ENCODE results near the gene RILPL1.
A peak's percentile ranks its signal among the peaks of the same experiment; 100 is the strongest.
"Not testable (repeated sequence)": the region's sequence is repeated elsewhere in the genome, so short reads cannot be mapped to it uniquely, and the experiment has no call there.

RILPL1 gene

DNA sequence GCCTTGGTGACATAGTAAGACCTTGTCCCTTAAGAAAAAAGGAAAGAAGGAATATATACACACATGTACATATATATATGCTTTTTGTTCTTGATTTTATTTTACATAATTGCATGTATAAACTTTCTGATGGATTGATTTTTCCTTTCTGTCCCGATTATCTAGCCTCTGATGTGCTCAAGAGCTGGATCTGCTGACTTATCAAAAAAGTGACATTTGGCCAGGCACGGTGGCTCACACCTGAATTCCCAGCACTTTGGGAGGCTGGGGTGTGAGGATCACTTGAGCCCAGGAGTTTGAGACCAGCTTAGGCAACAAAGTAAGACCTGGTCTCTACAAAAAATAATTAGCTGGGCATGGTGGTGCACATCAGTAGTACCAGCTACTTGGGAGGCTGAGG lies 63.5 kb downstream of the RILPL1 start:
- no peak for DNase-seq

DNA sequence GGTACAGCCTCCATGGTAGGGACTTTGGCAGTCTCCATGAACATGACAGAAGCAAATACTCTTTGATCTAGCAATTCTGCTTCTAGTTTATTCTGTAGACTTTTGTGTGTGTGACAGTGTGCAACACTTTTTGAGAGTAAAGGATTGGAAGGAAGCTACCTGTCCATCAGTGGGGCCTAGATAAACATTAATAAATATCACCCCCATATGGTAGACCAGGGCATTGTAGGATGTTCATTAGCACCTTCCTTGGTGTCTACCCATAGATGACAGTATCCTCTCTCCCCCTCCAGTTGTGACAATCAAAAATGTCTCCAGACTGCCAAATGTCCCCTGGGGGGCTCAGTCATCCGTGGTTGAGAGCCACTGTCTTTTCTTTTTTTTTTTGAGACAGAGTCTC lies 64.7 kb downstream of the RILPL1 start:
- DNase-seq: no peak

DNA sequence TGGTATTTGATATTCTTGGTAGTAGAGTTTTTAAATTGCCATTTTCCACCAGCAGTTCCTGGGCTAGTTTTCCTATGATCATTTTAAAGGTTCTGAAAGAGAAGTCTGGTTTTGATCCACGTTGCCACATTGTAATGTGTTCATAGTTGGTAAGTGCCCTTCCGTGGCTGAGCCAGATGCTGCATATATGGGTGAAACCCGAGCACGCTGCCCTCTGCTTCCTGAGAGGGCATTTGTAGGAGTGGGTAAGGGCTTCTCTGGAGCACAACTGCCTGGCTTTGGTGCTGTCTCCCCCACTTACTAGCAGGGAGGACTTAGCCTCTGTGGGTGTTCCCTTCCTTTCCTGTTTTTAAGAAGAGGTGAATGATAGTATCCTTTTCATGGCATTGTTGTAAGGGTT lies 68.4 kb downstream of the RILPL1 start:
- DNase-seq: no peak

DNA sequence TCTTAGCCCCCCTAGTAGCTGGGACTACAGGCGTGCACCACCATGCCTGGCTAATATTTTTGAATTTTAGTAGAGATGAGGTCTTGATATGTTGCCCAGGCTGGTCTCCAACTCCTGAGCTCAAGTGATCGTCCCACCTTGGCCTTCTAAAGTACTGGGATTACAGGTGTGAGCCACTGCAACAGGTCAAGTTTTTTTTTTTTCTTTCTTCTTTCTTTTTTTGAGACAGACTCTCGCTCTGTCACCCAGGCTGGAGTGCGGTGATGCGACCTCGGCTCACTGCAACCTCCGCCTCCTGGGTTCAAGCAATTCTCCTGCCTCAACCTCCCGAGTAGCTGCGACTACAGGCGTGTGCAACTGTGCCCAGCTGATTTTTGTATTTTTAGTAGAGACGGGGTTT lies 70.3 kb downstream of the RILPL1 start:
- not testable (repeated sequence) for DNase-seq

DNA sequence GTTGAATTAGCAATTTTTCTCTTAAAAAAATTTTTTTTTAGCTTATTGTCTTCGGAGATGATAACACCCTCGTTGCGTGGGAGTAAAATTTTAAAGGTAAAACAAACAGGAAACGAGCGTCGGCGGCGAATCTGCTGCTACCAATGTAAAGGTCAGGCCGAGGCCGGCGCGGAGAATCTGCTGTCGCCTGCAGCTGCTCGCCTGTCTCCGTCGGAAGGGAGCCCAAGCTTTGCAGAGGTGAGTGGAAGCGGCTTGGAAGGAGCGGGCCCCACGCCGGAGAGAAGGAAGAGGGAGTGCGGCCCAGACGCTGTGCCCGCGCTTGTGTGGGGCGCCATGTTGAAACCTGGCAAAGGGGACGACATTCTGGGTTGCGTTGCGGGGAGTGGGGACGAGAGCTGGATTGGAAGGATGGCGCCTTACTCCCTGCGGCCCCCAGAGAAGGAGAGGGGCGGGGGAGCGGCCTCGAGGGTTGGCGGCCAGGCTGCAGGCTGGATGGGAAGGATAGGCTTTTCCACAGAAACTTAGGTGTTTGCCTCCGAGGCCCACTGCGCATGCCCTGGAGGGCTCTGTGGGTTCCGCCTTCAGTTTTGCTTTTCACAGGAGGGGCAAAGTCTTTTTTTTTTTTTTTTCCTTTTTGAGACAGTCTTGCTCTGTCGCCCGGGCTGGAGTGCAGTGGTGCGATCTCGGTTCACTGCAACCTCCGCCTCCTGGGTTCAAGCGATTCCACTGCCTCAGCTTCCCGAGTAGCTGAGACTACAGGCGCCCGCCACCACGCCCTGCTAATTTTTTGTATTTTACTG lies 75.3 kb downstream of the RILPL1 start, which contains the start of gene SNRNP35:
SNRNP35 (plus strand) TSS at position 160 of the 800 bp plus-strand sequence. CDS start 7,402 bp downstream, outside the sequence.
- peak; percentile 31 to 98 (median 74) for DNase-seq

DNA sequence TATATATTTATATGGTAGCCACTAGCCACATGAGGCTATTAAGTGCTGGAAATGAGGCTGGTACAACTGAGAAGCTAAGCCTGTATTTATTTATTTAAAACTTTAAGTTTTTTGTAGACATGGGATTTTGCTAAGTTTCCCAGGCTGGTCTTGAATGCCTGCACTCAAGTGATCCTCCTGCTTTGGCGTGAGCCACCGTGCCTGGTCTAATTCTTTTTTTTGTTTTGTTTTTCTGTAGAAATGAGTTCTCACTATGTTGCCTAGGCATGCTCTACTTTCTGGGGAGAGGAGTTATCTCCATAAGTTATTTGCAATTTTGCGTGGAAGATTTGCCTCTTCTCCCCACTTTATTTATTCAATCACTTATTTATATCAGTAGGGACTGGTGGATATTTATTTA lies 80.4 kb downstream of the RILPL1 start:
- DNase-seq: no peak

DNA sequence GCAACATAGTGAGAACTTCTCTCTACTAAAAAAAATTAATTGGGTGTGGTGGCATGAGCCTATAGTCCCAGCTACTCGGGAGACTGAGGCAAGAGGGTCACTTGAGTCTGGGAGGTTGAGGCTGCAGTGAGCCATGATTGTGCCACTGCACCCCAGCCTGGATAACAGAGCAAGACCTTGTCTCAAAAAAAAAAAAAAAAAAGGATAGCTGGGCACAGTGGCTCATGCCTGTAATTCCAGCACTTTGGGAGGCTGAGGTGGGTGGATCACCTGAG lies 81.3 kb downstream of the RILPL1 start:
- DNase-seq: not testable (repeated sequence)

DNA sequence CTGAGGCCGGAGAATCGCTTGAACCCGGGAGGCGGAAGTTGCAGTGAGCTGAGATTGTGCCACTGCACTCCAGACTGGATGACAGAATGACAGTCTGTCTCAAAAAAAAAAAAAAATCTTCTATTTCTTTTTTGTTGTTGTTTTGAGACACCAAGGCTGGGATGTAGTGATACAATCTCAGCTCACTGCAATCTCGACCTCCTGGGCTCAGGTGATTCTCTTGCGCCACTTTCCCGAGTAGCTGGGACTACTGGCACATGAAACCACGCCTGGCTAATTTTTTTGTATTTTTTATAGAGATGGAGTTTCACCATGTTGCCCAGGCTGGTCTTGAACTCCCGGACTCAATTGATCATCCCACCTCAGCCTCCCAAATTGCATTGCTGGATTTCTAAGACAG lies 82.9 kb downstream of the RILPL1 start:
- DNase-seq: no peak

DNA sequence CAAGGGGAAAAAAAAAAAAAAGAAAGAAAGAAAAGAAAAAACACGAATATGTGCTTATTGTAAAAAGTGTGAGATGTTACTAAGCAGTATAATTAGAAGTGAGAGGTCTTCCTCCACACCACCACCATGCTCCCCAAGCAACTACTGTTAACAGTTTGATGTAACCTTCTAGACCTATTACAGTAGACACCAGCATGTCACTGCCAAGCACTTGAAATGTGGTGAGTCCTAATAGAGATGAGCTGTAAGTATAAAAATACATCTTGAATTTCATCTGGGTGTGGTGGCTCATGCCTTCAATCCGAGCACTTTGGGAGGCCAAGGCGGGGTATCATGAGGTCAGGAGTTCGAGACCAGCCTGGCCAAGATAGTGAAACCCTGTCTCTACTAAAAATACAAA lies 83.7 kb downstream of the RILPL1 start:
- no peak for DNase-seq

DNA sequence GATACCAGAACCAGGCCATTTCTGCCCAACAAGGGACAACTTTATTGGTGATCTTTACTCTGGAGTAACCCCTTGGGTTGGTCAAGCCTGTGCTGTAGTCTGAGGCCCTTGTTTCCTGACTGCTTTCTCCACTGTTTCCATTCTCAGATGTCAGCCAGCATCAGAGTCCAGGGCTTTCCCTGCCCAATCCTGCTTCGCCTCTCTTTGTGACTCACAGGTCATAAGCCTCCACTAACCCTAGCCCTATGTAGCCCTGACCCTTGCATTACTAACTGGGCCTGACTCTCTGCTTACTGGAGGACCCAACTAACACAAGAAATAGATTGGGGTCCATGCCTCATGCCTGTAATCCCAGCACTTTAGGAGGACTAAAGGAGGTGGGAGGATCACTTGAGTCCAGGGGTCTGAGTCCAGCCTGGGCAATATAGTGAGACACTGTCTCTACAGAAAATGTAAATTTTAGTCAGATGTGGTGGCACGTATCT lies 84.2 kb downstream of the RILPL1 start:
- DNase-seq: no peak

DNA sequence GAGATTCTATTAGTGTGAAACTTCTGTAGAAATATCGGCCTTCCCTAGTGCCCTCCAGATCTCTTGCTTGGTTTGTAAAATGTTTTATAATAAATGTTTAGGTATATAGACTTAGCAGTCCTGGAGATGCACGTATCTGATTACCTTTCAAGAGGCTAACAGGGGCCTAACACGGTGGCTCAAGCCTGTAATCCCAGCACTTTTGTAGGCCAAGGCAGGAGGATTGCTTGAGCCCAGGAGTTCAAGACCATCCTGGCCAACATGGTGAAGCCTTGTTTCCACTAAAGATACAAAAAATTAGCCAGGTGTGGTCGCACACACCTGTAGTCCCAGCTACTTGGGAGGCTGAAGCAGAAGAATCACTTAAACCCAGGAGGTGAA lies 87.2 kb downstream of the RILPL1 start:
- DNase-seq: no peak

DNA sequence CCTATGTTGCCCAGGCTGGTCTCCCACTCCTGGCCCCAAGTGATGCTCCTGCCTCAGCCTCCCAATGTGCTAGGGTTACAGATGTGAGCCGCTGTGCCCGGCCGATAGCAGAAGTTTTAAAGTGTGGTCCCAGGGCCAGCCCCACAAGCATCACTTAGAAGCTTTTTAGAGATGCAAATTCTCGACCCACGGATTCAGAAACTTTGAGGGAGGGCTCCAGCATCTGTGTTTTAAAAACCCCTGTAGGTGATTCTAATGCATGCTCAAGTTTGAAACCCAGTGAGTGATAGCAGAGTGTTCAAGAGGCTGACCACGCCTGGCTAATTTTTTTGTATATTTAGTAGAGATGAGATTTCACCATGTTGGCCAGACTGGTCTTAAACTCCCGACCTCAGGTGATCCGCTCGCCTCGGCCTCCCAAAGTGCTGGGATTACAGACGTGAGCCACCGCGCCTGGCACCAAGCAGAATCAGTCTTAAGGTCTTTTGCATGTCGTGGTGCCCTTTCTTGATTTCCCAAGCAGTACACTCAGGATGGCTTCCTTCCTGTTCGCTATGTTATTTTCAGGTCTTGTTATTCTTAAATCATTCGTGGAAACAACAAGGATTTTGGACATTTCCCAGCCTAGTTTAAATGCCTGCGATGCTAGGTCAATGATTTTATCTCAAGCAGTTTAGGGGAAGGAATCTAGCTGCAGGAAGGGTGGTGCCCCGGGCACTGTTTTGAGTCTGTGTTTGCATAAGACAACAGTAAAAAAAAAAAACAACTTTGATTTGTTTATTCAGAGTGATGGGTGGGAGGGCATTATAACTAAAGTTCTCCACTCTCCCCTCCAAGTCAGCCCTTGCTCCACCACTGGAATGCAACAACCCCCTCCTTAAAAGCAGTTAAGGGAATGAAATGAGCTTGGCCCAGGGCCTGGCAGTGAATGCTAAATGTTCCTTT lies 87.9 kb downstream of the RILPL1 start:
- no peak for DNase-seq

DNA sequence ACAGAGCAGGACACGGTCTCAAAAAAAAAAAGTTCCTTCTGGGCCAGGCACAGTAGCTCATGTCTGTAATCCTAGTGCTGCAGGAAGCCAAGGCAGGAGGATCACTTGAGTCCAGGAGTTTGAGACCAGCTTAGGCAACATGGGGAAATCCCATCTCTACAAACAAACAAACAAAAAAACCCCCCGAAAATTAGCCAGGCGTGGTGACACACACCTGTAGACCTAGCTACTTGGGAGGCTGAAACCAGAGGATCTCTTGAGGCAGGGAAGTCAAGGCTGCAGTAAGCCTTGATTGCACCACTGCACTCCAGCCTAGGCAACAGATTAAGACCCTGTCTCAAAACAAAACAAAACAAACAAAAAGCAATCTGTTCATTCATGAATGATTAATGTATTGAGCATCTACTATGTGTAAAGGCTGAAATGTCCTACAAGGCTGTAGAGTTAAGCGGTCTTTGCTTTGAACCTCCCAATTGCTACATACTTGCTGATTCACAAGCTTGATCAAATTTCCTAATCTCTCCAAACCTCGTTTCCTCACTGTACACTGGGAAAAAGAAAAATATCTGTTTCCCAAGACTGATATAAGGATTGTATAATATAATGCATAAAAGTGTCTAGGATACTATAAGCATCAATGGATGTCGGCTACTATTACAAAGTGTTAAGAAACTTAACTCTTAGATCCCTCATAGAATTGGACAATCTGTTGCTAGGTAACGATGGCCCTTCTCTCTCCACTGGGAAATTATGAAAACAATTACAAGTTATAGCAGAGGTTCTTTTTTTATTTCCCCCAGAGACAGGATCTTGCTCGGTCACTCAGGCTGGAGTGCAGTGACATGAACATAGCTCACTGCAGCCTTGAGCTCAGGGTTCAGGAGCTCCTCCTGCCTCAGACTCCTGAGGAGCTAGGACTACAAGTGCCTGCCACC lies 89.2 kb downstream of the RILPL1 start:
- DNase-seq: no peak

DNA sequence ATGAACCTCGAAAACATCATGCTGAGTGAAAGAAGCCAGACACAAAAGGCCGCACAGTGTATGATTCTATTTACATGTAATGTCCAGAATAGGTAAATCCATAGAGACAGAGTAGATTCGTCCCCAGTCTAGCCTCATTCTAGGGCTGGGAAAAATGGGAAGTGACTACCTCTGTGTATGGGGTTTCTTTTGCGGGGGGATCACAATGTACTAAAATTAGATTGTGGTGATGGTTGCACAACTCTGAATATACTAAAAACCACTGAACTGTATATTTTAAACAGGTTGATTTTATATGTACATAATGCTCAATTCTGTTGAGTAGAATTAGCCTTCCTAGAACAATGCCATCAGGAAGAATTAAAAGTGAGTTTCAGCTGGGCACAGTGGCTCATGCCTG lies 90.7 kb downstream of the RILPL1 start:
- no peak for DNase-seq

DNA sequence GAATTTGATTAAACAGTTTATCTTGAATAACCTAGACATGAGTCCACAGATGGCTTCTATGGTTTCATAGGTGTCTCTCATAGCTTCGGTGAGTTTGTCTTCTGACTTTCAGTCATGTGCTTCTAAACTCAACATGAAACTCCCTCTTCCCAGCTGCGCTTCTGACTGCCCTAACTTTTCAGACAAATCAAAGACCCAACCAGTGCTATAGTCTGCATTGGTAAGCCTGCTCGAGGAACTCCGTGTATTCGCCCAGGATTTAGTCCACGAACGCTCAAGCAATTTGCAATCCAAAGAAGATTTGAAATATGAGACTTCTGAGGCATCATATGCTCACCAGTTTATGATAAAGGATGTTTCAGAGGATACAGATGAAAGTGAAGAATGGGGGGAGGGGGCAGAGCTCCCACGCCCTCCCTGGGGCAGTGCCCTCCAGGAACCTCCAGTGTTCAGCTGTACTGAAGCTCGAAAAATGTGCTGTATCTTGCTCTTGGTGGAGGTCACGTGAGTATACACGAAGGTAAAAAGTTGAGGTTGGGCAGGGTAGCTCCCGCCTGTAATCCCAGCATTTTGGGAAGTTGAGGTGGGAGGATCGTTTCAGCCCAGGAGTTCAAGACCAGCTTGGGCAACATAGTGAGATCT lies 91.9 kb downstream of the RILPL1 start:
- DNase-seq: no peak

DNA sequence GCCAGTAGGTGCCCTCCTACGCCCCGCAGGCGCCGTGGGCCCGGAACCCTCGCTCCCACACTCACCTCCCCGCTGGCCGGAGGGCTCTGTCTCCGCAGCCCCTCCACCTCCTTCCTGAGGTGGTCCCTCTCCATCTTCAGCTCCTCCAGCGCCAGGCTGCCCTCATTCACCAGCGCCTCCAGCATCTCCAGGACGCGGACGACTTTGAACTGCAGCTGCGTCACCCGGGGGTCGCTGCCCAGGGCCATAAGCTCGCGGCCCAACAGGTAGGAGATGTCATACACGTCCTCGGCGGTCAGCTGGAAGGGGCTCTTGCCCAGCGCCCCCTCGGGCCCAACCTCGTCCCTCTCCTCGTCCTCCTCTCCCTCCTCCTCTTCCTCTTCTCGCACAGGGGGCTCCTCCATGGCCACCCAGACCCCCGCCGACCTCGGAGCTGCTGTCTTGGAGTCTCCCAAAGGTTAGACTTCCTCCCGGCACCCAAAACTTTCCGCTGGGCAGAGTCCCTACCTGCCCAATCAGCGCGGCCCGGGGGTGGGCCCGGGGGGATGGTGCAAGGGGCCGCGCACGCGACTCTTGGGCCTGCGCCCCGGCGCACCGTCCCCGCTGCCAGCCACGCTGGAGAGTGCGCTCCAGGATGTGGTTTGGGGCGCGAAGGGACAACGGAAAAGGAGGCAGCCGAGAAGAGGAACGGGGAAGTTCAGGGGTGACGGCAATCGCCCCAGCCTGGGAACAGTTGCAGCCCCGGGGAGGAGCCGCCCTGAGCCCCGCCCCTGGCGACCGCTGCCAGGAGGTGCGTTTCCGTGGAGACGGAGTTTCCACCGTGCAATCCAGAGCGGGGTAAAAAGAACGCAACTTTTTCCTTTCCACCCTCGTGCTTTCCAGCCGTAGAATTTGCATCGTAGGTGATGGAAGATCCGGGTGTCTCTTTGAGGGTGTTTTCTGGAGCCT lies 97.2 kb downstream of the RILPL1 start, which contains the start of gene RILPL2:
RILPL2 (minus strand) TSS at position 668 of the 948 bp plus-strand sequence; CDS start at position 404, 264 bp downstream.
- peak in 50 of 51 donors; percentile 11 to 82 (median 56) for DNase-seq

DNA sequence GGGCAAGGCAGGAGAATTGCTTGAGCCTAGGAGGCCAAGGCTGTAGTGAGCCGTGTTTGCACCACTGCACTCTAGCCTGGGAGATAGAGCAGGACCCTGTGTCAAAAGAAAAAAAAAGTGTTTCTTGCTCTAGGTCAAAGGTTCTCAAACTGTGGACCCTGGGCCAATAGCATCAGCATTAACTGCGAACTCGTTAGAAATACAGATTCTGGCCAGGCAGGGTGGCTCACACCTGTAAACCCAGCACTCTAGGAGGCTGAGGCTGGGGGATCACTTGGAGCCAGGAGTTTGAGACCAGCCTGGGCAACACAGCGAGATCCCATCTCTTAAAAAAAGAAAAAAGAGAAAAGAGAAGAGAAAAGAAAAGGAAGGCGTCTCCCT lies 97.9 kb downstream of the RILPL1 start:
- DNase-seq: no peak

DNA sequence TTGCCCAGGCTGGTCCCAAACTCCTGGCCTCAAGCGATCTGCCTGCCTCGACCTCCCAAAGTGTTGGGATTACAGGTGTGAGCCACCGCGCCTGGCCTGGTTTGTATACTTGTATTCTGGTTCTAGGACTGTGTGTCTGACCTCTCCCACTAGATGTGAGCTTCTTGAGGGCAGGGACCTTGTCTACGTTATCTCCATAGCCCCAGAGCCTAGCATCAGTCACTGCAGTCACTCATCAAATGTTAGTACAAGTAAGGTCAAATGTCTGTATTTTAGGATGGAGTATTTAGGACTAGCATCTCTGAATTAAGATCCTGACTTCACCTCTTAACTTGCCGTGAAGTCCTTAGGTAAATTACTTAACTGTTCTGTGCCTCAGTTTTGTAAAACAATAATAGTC lies 99.9 kb downstream of the RILPL1 start:
- no peak for DNase-seq

DNA sequence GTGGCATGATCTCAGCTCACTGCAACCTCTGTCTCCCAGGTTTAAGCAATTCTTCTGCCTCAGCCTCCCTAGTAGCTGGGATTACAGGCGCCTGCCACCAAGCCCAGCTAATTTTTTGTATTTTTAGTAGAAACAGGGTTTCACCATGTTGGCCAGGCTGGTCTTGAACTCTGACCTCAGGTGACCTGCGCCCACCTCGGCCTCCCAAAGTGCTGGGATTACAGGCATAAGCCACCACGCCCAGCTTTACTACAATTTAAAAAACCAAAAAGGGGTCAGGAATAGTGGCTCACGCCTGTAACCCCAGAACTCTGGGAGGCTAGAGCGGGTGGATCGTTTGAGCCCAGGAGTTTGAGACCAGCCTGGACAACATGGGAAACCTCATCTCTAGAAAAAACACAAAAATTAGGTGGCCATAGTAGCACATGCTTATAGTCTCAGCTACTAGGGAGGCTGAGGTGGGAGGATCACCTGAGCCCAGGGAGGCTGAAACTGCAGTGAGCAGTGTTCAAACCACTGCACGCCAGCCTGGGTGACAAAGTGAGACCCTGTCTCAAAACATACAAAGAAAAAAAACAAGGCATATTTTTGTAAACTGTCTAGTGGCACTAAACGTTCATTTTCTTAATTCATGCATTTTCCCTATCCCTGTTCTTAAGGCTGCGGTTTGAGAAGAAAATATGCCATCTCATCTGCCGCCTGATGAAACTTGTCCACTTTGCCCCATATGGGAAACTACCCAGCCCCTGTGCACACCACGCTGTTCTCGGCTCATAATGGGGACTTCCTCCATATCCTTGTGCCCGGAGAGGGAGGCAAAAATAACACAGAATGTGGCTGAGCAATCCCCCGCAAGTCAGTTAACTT lies 101.3 kb downstream of the RILPL1 start:
- DNase-seq: peak in 1 of 51 donors; percentile 7
